HG02885 (cell line): ENCODE results near the gene CAPN15.
A peak's percentile ranks its signal among the peaks of the same experiment; 100 is the strongest.

Experiments used
- ATAC-seq: cut with Tn5 transposase; IDR thresholded peaks from one replicate; pipeline ENCODE4 v1.9.1; 2021; ENCODE audit warnings: mild to moderate bottlenecking; ENCODE audit not compliant: unreplicated experiment, poor library complexity

CAPN15 gene

DNA sequence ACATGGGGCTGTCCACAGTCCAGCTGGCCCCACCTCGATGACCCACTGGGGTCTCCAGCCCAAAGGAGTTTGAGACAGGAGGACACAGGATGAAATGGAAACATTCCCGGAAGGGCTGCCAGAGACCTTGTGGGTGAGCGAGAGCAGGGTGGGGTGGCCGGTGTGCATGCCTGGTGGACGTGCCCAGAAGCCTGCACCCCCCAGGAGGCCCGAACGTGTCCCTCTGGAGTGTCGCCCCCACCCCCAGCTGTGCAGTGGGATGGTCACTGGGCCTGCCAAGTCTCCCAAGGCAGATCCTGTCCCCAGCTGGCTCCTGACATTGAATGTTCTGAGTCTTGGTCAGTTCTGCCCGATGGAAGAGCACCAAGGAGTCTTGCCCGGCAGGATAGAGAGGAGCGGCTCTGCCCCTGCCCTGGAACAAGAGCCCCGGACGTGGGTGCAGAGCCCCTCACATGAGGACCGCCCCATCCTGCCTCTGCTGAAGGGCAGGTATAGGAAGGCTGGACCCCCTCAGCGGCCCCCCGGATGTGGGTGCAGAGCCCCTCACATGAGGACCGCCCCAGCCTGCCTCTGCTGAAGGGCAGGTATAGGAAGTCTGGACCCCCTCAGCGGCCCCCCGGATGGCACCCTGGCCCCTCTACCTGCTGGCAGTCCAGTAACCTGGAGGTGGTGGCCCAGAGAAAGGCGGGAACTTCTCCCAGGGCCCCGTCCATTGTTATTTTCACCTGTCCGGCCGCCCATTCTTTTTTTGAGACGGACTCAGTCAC is 3.1 kb upstream of the CAPN15 start:
- ATAC-seq: no peak

DNA sequence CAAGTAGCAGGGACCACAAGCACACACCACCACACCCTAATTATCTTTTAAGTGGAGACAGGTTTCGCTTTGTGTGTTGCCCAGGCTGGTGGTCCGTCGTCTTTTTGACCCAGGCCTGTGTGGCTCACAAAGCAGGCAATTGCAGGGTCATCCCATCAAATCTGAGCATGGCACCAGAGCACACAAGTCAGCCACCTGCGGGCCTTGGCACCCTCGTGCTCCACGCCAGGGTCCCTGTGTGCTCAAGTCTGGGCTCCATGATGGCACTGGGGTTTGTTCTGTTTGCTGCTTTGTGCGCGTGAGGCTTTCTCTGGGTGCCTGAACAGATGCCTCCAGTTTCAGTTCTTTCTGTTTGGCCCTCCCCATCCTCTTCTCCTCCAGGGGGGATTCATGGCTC is 2.4 kb upstream of the CAPN15 start:
- ATAC-seq: no peak

DNA sequence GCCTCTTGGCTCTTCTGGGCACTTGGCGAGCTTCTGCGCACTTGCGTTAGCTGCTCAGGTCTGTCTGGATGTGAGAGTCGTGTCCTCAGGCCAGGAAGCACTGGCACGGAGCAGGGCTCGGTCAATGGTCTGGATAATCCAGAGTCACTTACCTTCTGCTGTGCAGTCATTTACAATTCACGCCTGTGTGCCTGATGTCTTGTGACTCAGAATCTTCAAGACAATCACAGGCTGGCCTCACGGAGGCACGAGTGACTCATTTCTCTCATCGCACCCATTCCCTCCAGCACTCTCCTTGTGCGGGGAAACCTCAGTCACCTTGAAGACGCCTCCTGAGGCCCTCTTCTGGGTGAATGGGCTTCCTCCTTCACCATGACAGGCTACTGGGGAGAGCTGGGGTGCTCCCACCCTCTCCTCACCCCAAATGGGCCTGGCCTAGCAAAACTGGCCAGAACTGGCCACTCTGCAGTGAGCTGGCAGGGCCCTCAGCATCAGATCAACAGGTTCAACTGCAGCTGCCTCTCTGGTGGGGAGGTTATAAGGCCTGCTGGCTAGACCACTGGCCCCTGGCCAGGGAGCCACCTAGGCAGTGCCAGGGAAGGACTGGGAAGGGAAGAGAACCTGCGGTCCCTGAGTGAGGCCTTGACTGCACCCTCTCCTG is 1.9 kb upstream of the CAPN15 start:
- ATAC-seq: no peak

DNA sequence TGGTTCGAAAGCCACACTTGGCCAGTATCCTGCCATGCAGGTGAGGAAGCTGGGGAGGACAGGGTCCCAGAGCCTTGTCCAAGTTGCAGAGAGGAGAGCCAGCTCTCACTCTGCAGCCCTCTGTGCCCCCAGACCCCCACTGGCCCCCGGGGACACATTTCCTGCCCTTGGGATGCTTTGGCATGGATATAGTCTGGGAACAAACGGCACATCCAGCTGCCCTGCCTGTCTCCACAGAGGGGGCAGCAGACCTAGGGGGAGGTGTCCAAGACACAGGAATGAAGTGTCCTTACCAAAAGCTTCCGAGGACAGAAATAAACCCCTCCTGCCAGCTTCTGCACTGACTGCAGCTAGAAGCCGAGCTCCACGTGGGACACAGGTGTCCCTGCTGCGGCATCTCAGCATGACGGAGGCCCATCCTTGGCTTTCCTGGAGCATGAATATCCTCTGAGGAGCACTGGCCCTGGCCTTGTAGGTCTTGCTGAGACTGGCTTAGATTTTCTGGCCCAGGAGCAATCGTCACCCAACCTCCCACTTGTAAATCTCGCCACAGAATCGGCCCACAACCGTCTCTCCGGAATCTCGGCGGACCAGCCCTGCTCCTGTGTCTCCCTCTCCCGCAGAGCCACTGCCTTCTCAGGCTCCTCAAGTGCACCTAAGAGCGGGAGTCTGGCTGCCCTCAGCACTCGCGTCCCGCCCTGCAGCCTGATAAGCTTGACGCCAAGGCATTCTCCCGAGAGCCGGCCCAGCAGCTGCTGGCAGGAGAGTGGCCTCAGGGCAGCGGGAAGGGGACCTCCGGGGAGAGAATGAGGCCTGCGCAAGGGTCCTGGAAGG is 1.1 kb upstream of the CAPN15 start:
- ATAC-seq: no peak

DNA sequence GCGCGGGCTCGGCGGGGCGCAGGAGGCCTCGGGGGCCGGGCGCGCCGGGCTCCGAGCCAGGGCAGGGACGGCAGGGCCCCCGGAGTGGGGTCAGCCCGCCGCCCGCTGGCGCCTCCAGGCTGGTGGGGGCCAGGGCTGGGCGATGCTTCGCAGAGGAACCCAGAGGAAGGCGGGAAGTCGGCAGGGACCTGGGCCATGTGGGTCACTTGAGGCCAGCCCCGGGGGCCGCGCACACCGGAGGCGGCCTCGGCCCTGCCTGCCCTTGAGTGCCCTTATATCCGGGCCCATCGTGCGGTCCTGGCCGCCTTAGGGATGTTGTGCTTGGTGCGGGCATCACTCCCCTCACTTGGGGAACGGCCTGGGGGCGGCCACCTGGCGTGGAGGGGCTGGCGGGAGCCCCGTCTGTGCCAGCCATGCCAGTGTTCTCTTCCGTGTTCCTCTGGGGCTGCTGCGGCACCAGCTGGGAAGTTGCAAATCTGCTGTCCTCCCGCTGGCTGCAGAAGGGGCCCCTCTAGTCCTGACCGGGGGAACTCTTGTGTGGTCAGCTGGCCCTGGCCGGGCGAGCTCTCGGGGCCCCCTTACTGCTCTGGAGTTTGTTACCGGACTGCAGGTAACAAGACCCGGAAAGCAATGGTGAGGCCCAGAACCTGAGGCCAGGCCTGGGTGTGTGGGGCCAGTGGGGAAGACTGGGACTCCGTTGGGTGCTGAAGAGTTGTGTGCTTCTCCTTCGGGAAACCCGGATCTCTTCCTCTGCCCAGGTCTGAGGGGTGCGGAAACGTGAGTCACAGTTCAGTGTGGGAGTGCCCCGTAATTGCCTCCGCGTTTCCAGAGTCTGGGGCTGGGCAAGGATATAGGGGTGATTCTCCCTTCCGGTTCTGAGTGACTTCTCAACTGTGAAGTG is 849 bp downstream of the CAPN15 start:
- peak; percentile 7 for ATAC-seq

DNA sequence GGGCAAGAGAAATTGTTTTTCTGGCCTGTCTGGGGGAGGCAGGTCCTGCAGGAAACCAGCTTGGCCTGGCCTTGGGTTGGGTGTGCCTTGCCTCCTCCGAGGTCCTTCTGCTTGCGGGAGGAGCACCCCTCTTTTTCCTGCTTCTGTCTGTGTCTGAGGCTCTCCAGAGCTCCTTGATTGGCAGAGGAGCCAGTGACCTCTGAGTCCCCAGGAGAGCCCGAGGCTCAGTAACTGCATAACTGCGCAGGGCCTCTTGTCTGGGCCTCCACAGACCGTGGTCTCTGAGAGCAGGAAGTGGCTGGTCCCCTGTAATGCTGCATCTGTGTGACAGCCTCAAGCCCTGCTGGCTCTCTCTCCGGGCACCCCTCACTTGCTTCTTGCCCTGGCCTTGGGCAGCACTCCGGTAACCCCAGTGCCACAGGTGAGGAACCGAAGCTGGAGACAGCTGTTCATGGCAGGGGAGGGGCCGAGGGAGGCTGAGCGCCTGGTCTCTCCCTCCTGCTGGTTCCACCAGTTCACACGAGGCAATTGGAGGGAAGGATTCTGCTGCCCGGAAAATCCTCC is 1.6 kb downstream of the CAPN15 start:
- no peak for ATAC-seq

DNA sequence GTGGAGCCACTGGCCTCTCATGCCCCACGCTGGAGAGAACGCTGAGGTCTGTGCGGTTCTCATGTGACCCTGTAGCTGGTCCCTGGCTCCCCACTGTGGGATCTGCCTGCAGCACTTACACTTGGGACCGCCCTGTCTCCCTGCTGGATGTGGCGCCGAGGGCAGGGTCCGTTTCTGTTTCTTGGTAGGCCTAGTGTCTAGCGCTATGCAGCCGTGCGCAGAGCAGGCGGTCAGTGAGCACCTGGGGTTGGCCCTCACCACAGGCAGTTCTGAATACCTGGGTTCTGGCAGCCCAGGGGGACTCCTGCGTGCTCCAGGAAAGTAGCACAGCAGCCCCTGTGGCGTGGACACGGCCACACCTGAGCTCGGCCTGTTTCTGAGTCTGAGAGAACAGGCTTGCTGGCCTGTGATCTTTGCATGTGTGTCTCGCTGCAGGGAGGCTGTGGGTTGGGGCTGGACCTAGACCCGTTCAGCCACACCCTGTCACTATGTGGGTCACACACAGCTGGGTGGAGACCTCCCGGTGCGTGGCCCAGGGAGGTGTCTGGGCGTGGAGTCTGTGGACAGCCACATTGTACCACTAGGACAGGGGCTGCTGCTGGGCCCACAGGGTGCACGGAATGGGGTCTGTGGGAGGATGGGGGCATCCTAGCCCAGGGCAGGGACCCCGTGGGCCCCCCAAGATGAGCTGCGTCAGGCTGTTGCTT is 2.8 kb downstream of the CAPN15 start:
- no peak for ATAC-seq

DNA sequence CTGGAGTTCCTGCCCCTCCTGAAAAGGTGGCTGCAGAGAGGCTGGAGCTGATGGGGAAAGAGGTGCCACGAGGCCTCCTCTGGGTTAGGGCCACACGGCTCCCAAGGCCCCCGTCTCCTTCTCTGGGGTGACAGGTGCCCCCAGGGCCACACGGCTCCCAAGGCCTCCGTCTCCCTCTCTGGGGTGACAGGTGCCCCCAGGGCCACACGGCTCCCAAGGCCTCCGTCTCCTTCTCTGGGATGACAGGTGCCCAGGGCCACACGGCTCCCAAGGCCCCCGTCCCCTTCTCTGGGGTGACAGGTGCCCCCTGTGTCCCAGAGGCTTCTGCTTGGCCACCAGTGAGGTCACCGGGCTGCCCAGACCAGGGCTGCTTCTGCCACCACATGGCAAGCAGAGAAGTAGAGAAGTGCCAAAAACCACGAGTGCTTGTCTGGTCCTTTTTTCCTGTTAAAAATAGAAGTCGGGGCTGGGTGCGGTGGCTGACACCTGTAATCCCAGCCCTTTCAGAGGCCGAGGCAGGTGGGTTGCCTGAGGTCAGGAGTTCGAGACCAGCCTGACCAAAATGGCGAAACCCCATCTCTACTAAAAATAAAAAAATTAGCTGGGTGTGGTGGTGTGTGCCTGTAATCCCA is 4.1 kb downstream of the CAPN15 start:
- no peak for ATAC-seq

DNA sequence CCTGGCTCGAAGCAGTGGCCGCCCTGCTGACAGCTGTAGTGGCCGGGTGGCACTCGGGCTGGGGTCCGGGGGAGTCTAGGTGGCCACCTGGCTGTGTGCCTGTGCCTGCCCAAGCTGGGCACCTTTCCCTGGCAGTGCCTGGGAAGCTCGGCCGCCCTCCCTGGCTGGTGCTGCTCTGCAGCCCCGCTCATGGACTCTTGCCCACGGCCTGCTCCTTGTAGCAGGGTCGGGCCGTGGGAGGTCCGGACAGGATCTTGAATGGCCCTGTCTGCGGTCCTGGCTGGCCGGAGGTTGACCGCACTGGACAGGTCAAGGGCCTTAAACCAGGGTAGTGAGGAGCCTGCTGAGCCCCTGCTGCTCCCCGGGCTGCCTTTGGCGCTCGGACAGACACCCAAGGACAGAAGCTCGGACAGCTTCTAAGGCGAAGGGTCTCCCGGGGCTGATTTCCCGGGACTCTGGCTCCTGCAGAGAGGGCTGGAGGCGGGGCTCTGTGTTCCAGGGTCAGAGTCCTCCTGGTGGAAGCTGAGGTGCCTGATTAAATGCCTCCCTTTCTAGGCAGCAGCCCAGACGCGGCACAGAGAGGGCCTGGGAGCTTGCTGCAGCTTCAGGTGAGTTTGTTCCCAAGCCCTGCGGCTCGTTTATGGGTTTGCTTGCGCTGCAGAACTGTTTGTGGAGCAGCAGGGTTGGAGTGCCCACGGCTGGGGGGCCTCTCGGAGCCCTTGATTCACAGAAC is 6.0 kb downstream of the CAPN15 start:
- ATAC-seq: no peak

DNA sequence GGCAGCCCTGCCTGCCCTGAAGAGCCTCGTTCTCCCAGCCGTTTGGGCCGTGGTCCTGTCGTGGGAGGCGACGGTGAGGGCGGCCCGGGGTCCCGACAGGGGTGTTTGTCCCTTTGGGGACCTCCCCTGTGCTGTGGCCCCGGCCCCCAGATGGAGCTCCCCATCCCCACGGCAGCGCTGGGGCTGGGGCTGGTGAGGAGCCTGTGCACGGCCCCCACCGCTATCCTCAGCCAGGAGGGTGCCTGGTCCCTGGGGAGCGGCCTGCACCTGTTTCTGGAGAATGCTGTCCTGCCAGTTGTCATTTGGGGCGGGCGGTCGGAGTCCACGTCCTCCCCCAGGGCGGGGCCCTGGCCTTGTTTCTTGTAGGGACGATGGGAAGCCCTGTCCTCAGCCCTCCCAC is 6.6 kb downstream of the CAPN15 start:
- ATAC-seq: no peak

DNA sequence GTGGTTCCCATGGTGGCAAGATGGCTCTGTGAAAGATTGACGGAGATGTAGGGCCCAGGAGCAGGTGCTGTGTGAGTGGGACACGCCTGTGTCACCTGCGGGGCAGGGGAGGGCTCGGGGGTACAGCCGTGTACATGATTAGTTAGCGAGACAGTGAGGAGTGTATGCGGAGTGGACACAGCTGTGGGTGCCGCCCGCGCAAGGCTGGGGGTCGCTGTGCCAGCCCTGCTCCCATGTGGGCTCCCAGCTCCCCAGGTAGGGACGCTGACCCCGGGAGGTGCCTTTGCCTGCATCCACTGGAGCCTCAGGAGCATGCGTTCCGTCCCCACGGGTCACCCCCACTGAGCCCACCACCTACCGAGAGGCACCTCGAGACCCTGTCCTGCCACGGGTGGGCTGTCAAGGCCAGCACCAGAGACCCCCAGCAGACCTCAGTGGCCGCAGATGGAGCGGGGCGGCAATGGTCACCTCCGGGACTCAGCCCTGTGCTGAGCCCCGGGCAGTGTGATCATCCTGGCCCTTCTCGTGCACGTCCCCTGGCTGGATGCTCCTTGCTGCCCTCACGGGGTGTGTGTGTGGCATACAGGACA is 7.4 kb downstream of the CAPN15 start:
- no peak for ATAC-seq

DNA sequence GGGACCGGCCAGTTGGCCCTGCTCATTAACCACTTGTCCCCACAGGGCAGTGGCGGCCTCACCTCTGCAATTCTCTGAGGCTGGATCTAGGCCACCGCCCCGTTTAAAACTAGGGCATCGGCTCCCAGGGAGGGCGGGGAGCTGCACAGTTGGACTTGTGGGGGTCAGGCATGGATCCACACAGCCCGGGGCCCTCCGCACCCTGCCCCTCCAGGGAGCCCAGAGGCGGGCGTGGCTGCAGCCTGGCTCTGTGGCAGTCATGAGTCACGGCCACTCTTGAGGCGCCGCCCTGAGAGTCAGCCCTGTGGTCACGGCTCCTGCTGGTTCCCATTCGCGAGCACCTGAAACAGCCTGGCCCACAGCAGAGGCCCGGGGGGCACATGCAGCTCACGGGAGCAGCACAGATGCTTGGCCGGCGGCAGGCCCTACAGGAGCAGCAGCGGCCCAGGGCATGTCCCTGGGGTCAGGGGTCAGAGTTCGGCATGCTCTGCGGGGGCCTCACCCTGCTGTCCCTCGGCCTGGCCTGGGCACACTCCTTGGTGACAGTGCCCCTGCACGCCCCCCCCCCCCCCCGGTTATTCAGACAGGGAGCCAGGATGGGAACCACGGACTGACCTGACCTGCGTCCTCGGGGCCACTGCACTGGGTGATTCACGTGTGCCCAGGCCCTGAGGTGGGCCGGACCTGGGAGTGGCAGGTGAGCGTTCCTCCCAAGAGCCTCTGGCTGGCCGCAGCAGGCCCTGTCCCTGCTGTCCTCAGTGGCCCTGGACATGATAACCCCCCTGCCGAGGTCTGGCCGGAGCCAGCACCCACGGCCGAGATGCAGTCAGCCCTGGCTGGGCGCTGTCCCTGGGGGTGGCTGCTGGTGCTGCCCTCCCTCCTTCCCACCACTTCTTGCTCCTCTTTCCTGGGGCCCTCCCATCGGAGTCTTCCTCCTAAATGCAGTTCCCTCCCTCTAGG is 8.2 kb downstream of the CAPN15 start:
- ATAC-seq: no peak

DNA sequence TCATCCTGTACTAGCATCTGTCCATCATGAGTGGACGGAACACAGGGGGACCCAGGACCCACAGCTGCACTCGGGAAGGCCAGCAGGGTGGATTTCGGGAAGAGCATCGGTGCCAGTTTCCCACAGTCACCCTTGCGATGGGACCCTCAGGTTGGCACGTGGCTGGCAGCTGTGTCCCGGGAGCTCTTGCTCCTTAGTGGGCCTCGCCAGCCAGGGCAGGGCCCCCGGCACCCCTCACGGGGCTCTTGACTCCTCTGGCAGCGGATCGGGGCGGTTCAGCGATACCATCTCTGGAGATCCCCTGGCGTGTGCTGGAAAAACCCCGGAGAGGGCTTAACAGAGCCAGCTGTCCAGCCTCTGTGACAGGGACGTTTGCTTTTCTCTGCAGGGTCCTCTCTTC is 9.2 kb downstream of the CAPN15 start:
- no peak for ATAC-seq

DNA sequence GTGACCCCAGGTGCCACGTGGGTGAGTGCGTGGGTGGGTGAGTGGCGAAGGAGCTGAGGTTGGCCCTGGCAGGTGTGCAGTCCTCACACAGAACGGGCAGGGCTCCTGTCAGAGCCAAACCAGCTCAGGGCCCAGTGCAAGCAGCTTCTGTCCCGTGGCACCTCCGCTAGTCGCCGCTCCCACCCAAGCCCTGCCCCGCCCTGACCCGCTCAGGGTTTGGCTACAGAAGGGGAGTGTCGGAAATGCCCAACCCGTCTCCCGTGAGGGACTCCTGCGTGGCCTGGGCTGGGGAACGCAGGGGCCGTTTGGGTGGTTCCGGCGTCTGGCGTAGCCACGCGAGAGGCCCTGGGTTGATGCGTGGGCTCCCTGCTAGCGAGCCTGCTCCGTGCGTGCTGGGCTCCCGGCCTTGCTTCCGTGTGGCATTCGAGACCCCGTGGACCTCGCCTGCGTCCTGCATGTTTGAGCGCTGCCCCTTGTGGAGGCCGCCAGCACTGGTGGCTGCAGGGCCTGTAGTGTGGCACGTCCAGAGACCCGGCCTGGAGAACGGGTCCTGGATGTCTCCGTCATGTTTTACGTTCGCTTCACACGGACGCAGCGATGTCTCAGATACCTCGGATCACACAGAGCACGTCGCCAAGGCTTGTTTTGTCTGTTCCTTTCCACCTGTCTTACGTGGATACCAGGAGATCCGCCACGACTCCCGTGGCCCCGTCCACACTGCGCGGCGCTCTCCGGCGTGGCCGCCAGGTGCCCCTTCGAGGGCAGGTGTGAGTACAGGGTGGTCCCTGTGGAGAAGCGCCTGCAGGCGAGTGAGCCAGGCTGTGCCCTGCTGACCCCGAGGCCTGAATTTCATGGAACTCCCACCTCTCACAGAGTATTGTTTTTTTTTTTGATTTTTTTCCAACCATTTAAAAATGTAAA is 10.2 kb downstream of the CAPN15 start:
- ATAC-seq: no peak

DNA sequence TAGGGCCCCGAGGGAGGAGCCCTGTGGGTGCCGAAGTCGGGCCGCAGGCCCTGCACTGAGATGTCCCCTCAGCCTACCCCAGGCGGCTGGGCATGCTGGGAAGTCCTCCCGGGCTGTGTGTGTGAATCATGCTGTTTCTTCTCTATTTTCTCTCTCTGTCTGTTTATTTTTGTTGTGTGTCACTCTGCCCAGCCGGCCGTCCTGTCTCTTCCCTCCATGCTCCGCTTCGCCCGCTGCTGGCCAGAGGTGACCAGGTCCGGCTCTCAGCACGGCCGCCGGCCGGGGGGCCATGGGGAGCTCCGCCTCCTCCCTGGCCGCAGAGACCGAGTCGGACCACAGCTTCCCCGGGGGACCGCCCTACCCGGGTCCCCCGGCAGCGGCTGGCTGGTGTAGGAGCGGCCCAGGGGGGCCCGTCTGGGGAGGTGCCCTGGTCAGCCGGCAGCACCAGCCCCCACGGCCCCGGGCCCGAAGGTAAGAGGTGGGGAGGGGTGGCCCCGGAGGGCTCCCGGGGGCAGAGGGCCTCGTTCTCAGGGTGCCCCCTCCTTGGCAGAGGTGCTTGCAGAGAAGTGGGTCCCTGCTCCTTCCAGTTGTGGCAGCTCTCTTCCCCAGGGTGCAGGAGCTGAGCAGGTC is 12.5 kb downstream of the CAPN15 start:
- ATAC-seq: no peak
